ENCODE data around the gene QRICH1.

GRCh38 chr3:48996640-48997039 lies 97.2 kb downstream of the QRICH1 start:
- TF ChIP-seq CTCF (IDR thresholded peaks at IDR 0.05) (no peak), POLR2A (IDR thresholded peaks at IDR 0.05) (no peak)
